ENCODE results near the gene TRAPPC10.
"Not testable (repeated sequence)": the region's sequence is repeated elsewhere in the genome, so short reads cannot be mapped to it uniquely, and the experiment has no call there.

The TRAPPC10 gene

GRCh38 chr21:44098964-44099363 lies 86.9 kb downstream of the TRAPPC10 start:
- not testable (repeated sequence) for DNase-seq

GRCh38 chr21:44107026-44107501 lies 95.0 kb downstream of the TRAPPC10 start, which contains the start of gene PWP2:
Gene PWP2, plus strand, starts transcription at chr21:44107399. Its CDS starts 18 bp downstream, at chr21:44107417.
- DNase-seq, result not testable (repeated sequence)

GRCh38 chr21:44107589-44107988 lies 95.5 kb downstream of the TRAPPC10 start:
- DNase-seq, result not testable (repeated sequence)

- not testable (repeated sequence) for DNase-seq
Observed at GRCh38 chr21:44113702-44114371, 101.7 kb downstream of the TRAPPC10 start.

- DNase-seq, result not testable (repeated sequence)
Observed at GRCh38 chr21:44122131-44122530, 110.0 kb downstream of the TRAPPC10 start.

- not testable (repeated sequence) for DNase-seq
Observed at GRCh38 chr21:44127827-44128226, 115.7 kb downstream of the TRAPPC10 start.

- not testable (repeated sequence) for DNase-seq
Observed at GRCh38 chr21:44133715-44134057, 121.6 kb downstream of the TRAPPC10 start.

GRCh38 chr21:44134732-44135131 lies 122.6 kb downstream of the TRAPPC10 start:
- DNase-seq, result not testable (repeated sequence)

- not testable (repeated sequence) for DNase-seq
Observed at GRCh38 chr21:44138039-44138438, 125.9 kb downstream of the TRAPPC10 start.

GRCh38 chr21:44139787-44140551 lies 127.9 kb downstream of the TRAPPC10 start:
- DNase-seq, result not testable (repeated sequence)

- not testable (repeated sequence) for DNase-seq
Observed at GRCh38 chr21:44140552-44140932, 128.4 kb downstream of the TRAPPC10 start.

- not testable (repeated sequence) for DNase-seq
Observed at GRCh38 chr21:44142470-44142869, 130.4 kb downstream of the TRAPPC10 start.

- not testable (repeated sequence) for DNase-seq
Observed at GRCh38 chr21:44143380-44143779, 131.3 kb downstream of the TRAPPC10 start.

- not testable (repeated sequence) for DNase-seq
Observed at GRCh38 chr21:44143996-44144395, 131.9 kb downstream of the TRAPPC10 start.

GRCh38 chr21:44144784-44145602 lies 132.9 kb downstream of the TRAPPC10 start:
- not testable (repeated sequence) for DNase-seq

- DNase-seq, result not testable (repeated sequence)
Observed at GRCh38 chr21:44145616-44146015, 133.5 kb downstream of the TRAPPC10 start.

GRCh38 chr21:44147108-44147507 lies 135.0 kb downstream of the TRAPPC10 start:
- not testable (repeated sequence) for DNase-seq

- DNase-seq, result not testable (repeated sequence)
Observed at GRCh38 chr21:44150255-44150654, 138.1 kb downstream of the TRAPPC10 start.

GRCh38 chr21:44153214-44153888 lies 141.2 kb downstream of the TRAPPC10 start:
- not testable (repeated sequence) for DNase-seq

- DNase-seq, result not testable (repeated sequence)
Observed at GRCh38 chr21:44153889-44154228, 141.8 kb downstream of the TRAPPC10 start.

- DNase-seq, result not testable (repeated sequence)
Observed at GRCh38 chr21:44154816-44155230, 142.7 kb downstream of the TRAPPC10 start.

- DNase-seq, result not testable (repeated sequence)
Observed at GRCh38 chr21:44155231-44155993, 143.3 kb downstream of the TRAPPC10 start.

All from NCI-H2227 treated with DMSO at 0.1 percent for 48 hours (cell line).